ENCODE measurements around the gene VSIG10L.

DNA sequence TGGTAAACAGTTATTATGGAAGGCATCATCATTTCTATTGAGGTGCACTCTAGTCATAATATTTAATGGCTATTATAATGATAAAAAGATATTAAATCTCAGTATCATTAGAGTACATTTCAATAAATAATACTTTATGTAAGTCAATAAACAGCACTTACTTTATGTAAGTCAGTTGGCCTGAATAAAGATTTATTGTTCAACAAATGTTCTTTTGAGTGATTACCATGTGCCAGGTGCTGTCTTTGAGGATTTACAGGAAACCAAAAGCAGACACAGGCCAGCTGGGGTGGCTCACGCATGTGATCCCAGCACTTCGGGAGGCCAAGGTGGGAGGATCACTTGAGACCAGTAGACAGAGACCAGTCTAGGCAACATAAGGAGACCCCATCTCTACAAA, 35.5 kb upstream of the VSIG10L start:
- TF ChIP-seq EP300 (IDR thresholded peaks at IDR 0.05; ENCODE audit: borderline replicate concordance) (no peak), EGR1 (IDR thresholded peaks at IDR 0.05) (no peak), FOXM1 (IDR thresholded peaks at IDR 0.05; ENCODE audit: borderline replicate concordance, low read depth) (no peak), CEBPB (IDR thresholded peaks at IDR 0.05) (no peak), NFIC (IDR thresholded peaks at IDR 0.05) (no peak), YY1 (IDR thresholded peaks at IDR 0.05; ENCODE audit: low read depth) (no peak), TEAD4 (IDR thresholded peaks at IDR 0.05) (no peak), RAD21 (IDR thresholded peaks at IDR 0.05; ENCODE audit: low read depth) (no peak)
- TF ChIP-seq, protein P1, sequence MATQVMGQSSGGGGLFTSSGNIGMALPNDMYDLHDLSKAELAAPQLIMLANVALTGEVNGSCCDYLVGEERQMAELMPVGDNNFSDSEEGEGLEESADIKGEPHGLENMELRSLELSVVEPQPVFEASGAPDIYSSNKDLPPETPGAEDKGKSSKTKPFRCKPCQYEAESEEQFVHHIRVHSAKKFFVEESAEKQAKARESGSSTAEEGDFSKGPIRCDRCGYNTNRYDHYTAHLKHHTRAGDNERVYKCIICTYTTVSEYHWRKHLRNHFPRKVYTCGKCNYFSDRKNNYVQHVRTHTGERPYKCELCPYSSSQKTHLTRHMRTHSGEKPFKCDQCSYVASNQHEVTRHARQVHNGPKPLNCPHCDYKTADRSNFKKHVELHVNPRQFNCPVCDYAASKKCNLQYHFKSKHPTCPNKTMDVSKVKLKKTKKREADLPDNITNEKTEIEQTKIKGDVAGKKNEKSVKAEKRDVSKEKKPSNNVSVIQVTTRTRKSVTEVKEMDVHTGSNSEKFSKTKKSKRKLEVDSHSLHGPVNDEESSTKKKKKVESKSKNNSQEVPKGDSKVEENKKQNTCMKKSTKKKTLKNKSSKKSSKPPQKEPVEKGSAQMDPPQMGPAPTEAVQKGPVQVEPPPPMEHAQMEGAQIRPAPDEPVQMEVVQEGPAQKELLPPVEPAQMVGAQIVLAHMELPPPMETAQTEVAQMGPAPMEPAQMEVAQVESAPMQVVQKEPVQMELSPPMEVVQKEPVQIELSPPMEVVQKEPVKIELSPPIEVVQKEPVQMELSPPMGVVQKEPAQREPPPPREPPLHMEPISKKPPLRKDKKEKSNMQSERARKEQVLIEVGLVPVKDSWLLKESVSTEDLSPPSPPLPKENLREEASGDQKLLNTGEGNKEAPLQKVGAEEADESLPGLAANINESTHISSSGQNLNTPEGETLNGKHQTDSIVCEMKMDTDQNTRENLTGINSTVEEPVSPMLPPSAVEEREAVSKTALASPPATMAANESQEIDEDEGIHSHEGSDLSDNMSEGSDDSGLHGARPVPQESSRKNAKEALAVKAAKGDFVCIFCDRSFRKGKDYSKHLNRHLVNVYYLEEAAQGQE (IDR thresholded peaks at IDR 0.05; ENCODE audit: low read depth), result no peak
- TF ChIP-seq, protein P2, sequence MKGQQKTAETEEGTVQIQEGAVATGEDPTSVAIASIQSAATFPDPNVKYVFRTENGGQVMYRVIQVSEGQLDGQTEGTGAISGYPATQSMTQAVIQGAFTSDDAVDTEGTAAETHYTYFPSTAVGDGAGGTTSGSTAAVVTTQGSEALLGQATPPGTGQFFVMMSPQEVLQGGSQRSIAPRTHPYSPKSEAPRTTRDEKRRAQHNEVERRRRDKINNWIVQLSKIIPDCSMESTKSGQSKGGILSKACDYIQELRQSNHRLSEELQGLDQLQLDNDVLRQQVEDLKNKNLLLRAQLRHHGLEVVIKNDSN (IDR thresholded peaks at IDR 0.05), result no peak
